ENCODE data around the gene SHISA7. TPM values are rescaled to one million over a fixed set of nuclear protein-coding genes. Genes with fewer than 3 reads are reported as not detected.

SHISA7 gene
- total and polyA plus RNA-seq, 2 donors (not counting 1 experiment from before 2014, with no cell fraction given): not detected

- Histone ChIP-seq H3K9me3 (ENCODE audit: control insufficient read depth, insufficient read depth, low read depth, low read length) (no peaks in the 10 kb centered on the region), H3K27ac (ENCODE audit: insufficient read depth, low read length) (peak overlapping the region; percentile 96), H3K36me3 (ENCODE audit: control insufficient read depth, insufficient read depth, low read length) (peaks cover 13% of the 10 kb centered on the region), H3K79me2 (ENCODE audit: control insufficient read depth, insufficient read depth, low read length) (peaks cover 15% of the 10 kb centered on the region), H3K4me1 (ENCODE audit: control insufficient read depth, extremely low read depth, insufficient read depth, low read length) (peaks cover 28% of the 10 kb centered on the region), H3K4me2 (ENCODE audit: extremely low read depth, insufficient read depth, low read length) (peak overlapping the region; percentile 100), H3K4me3 (replicated peaks in 1 of 4; ENCODE audit: control extremely low read depth in 1 of 4, insufficient read depth in 1 of 4, low read depth in 3 of 4, low read length in 4 of 4) (peak overlapping the region in 3 of 4 experiments; percentile 64 to 71 (median 70)), H3K27me3 (ENCODE audit: control insufficient read depth, insufficient read depth, low read length) (no peaks in the 10 kb centered on the region), H4K20me1 (ENCODE audit: control insufficient read depth, extremely low read depth, insufficient read depth, low read length) (no peaks in the 10 kb centered on the region), H2AFZ (ENCODE audit: low read length) (no peak overlapping the region), H3K9ac (ENCODE audit: insufficient read depth, low read length) (peak overlapping the region; percentile 91)
- TF ChIP-seq CTCF (conservative IDR thresholded peaks at IDR 0.05 in 1 of 2, IDR thresholded peaks at IDR 0.05 in 1 of 2; ENCODE audit: low read depth in 1 of 2, low read length in 2 of 2): no peak
- TF ChIP-seq EZH2 (IDR thresholded peaks at IDR 0.05; ENCODE audit: low read length, missing control alignments): no peak
- no peak for DNase-seq (ENCODE audit: low read depth in 2 of 2)
Measured at GRCh38 chr19:55483706-55484592, 40.8 kb upstream of the SHISA7 start.

- no peak overlapping the region for H3K9ac ChIP-seq (ENCODE audit: insufficient read depth, low read length)
- TF ChIP-seq EZH2 (IDR thresholded peaks at IDR 0.05; ENCODE audit: low read length, missing control alignments) (no peak), CTCF (conservative IDR thresholded peaks at IDR 0.05 in 1 of 2, IDR thresholded peaks at IDR 0.05 in 1 of 2; ENCODE audit: low read depth in 1 of 2, low read length in 2 of 2) (no peak)
- no peak overlapping the region for H3K4me3 ChIP-seq (replicated peaks in 1 of 4; ENCODE audit: control extremely low read depth in 1 of 4, insufficient read depth in 1 of 4, low read depth in 3 of 4, low read length in 4 of 4)
- H2AFZ ChIP-seq (ENCODE audit: low read length): no peak overlapping the region
- H3K9me3 ChIP-seq (ENCODE audit: control insufficient read depth, insufficient read depth, low read depth, low read length): no peaks in the 10 kb centered on the region
- H3K27ac ChIP-seq (ENCODE audit: insufficient read depth, low read length): no peak overlapping the region
- no peak overlapping the region for H3K4me2 ChIP-seq (ENCODE audit: extremely low read depth, insufficient read depth, low read length)
- H3K27me3 ChIP-seq (ENCODE audit: control insufficient read depth, insufficient read depth, low read length): no peaks in the 10 kb centered on the region
- no peak for DNase-seq (ENCODE audit: low read depth in 2 of 2)
- H4K20me1 ChIP-seq (ENCODE audit: control insufficient read depth, extremely low read depth, insufficient read depth, low read length): no peaks in the 10 kb centered on the region
- H3K4me1 ChIP-seq (ENCODE audit: control insufficient read depth, extremely low read depth, insufficient read depth, low read length): peaks cover 28% of the 10 kb centered on the region
- H3K79me2 ChIP-seq (ENCODE audit: control insufficient read depth, insufficient read depth, low read length): peaks cover 22% of the 10 kb centered on the region
- H3K36me3 ChIP-seq (ENCODE audit: control insufficient read depth, insufficient read depth, low read length): peaks cover 13% of the 10 kb centered on the region
Measured at GRCh38 chr19:55482967-55483705, 40.0 kb upstream of the SHISA7 start.

All from fibroblast of lung (primary cell).